GM19468 (cell line): ENCODE results near the gene PER2.
"Not testable (repeated sequence)": the region's sequence is repeated elsewhere in the genome, so short reads cannot be mapped to it uniquely, and the experiment has no call there.

ENCODE experiments used
- ATAC-seq: cut with Tn5 transposase; IDR thresholded peaks from one replicate; pipeline ENCODE4 v1.9.1; 2021; ENCODE audit warnings: mild to moderate bottlenecking, moderate library complexity, moderate number of reproducible peaks; ENCODE audit not compliant: unreplicated experiment; ENCODE audit errors: extremely low read depth

The PER2 gene

DNA sequence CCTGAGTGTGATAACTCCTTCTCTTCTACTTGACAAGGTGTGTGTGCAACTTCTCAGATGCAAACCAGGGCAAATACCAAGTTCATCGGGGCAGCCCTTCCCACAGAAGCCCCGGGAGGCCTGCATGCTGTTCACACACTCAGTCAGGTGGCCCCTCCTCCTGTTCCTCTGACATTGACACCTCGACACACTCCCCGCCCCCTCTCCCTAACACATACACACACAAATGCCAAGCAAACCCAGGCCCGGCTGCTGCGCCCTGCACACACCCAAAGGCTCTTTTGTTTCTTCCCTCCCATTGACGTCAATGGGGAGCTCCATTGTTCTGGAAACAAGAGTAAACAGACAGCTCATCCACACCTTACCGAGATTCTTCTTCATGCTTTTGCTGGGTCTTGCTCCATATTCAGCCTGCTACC is 1.7 kb upstream of the PER2 start:
- ATAC-seq, result no peak

DNA sequence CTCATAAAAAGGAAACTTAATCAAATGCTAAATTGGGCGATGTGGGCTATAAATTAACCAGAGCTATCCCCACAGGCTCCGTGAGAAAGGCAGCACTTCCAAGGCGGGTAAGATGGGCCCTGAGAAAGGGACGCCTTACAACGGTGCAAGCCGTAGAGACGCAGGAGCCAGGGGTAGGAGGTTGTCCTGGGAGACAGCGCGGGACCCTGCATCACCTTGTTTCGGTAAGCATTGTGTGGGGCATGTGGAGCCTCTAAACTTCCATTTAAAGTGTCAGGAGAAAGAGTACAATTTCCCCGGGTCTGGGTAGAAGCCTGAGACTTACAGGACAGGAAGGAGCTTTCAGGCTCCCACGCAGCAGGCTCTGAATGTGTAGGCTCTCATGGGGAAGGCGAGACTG is 1.2 kb upstream of the PER2 start:
- no peak for ATAC-seq

DNA sequence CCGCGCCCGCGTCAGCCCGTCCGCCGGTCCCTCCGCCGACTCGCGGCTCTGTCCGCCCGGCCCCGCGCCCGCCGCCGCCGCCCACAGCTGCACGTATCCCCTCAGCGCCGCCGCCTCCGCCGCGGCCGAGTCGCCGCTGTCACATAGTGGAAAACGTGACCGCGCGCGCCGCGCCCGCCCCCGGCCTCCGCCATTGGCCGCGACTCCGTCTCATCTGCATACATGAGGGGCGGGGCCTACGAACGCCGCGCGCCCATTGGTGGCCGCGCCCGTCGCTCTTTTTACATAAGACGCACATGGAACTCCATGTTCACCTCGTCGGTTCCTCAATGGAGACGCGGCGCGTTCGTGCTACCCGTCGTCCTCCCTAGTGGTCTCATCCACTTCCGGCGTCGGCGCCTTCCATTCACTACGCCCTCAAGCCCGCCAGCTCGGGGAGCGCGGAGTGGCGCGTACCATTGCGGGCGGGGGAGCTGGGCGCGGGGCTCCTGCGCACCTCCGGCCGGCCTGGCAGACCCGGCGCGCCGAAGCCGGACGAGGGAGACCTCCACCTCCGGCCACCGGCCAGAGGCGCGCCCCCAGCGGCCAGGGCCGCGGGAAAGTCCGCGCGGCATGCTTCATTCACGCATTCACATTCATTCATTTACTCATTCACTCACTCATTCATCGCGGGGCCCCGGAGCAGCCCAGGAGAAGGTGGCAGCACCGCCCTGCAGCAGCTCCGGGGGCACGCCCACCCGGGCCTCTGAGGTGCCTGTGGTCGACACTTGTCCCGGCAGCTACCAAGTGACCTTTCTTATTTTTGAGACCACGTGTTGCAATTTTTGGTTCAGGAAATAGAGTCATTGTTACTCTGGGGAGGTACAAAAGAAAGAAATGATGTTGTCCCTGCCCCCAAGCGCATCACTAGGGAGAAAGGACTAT is 502 bp upstream of the PER2 start:
- peak; percentile 83 for ATAC-seq

DNA sequence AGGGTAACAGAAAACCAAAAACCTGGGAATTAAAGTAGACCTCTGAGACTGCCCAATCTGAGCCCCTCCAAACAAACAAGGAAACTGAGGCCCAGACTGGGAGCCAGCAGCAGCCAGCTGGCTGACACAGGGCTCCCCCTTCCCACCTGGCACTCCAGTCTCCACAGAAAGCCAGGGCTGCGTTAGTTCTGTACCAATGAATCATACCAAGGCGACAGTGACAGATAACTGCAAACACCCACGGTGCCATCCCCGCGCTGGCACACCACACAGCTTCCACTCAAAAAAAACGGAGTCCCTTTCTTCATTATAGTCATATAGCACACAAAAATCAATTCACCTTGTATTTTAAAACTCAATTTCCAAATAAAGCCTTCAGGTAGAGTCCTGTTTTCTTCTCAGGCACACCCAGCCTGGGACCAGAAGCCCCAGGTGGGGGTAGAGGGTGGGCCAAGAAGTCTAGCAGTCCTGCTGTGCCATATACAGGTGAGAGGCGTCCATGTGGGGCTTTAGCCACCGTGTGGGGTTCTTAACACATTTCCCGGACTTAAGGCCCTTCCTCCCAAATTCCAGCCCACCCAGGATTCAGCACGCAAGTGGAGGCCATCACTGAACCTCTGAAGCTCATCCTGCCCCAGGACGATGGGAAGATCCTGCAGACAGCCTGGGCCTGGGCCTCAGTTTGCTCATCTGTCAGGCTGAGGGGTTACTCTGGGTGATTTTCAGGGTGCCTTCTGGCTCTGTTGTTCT is 1.2 kb downstream of the PER2 start:
- ATAC-seq, result no peak

DNA sequence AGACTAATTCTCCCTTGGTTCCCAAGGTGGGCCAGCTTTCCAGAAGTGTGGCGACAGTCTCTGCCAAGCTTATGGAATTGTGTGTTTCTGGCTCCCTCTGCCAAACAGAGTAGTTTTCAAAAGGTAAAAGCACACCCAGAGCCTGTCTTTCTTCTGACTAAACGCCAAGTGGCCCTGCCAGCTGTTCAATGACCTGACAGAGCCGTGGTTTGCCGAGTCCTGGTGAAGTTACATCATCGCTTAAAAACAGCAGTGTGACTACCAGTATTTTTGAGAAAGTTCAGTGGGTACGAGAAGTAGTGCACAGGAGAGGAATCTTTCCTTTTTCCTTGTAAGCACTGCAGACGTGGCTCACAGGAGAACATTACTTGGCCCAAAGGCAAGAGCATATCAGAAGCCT is 1.9 kb downstream of the PER2 start:
- no peak for ATAC-seq

DNA sequence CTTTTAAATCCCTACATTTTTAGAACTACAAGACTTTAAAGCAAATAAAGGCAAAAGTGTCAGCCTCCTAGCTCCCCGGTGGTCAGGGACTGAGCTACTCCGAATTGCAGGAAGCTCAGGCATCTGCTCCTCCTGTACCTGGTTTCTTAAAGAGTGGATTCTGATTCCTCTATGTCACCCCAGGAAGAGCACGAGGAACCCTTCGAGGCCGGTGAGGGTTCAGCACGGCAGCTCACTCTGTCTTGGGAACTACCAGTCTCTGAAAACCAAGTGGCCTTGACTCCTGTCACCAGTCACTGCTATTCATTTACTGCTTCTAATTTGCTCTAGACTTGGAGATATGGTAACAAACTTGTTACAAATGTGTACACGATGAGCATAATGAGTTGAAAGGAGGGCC is 2.3 kb downstream of the PER2 start:
- ATAC-seq, result no peak

DNA sequence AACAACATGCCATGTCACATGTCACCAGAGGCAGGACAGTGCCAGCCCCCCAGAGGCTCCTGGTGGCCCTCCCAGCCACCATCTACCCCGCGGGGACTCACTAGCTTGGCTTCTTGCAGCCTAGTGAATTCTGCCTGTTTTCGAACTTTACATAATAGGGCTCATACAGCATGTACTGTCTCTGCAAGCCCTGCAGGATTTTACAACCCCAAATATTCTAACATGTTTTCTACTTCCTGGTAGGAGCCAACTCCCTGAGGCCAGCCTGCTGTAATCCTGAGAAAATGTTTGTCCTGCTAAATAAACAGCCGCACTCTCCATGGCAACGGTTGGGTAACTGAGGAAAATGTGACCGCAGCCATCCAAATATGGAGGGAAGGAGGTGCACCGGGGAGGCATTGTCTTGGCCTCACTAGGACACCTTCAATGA is 2.7 kb downstream of the PER2 start:
- ATAC-seq, result no peak

DNA sequence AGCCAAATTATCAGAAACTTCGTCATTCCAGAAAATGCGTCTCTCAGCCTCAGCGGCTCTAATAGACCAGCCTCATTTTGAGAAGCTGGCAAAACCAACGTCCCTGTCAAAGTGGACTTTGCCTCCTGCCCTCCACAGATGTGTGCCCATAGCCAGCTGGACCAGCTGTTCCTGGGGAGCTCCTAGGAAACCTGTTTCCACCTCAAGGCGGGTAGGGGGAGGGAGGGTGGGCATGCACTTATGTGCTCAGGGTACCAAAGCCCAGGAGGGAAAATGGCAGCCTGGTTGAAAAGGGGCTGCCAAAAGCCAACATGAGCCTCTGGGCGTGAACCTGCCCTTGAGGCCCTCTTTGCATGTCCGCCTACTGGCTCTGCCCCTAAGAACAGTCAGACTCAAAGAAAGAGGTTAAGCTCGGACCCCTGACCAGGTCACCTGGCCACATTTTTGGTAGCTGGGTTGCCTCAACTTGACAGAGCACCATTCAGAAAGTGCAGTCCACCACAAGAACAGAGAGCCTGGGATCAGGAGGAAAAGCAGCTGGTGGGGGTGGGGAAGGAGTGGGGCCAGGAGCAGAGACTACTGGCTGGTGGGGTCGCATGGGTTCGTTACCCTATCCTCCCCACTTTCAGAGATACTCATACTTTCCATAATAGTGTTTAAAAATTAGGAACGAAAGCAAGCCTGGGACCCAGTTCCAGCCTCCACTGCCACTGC is 3.5 kb downstream of the PER2 start:
- no peak for ATAC-seq

DNA sequence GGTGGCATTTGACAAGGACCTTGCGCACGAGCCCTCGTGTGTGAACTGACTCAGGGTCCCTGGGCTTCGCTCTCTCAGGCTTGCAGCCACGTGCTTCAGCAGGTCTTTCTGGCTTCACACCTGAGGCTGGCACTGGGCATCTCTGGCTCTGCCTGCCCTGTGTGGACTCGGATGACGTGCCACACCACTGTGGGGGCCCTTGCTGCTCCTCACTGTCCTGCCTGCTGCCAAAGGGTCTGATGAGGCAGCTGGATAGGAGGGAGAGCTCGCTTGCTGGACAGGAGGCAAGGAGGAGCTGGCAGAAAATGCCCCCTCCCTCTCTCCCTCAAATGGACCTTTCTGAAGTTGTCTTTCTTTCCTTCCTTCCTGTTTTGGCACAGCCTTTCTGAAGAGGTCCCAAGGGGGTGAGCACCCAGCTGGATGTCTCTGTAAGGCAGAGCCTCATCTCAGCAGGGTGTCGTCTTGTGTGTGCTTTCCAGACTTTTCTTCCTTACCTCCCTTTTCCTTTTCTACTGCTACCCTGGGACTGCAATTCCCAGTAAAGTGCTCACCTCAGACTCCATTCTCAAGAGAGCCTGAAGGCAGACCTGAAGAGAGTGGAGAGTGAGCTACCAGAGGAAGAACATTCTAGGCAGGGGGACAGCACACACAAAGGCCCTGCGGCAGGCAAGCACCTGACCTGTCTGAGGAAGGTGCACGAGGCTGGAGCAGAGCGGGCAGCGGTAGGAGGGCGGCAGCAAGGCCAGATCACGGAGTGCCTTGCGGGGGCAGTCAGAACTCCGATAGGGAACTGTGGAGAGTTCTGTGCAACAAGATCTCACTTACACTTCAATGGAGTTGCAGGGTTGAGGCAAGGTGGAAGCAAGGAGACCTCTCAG is 5.3 kb downstream of the PER2 start:
- no peak for ATAC-seq

DNA sequence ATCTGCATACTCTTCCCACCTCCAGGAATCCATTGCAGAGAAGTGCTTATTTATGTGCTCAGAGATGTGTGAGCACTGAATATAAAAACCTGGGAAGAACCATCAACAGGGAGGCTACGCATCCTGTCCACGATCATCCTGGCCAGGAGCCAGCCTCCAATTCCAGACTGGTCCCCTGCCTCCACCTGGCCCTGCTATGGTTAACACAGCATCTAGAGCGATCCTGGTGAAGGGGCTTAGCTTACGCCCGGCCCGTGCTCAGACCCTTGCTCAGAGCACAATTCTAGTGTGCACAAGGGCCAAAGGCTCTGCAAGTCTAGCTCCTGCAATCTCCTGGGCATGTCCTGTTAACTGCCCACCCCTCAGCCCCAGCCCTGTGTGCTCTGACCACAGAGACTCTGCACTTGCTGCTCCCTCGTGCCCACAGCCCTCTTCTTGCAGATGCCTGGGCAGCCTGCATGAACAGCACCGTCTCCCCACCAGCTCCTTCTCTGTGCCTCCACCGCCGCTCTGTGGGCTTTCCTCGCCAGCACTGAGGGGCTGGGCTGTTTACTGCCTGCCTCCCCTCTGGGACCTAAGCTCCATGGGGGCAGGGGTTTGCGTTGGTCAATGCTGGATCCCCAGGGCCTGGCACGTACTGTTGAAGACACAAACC is 6.5 kb downstream of the PER2 start:
- no peak for ATAC-seq

DNA sequence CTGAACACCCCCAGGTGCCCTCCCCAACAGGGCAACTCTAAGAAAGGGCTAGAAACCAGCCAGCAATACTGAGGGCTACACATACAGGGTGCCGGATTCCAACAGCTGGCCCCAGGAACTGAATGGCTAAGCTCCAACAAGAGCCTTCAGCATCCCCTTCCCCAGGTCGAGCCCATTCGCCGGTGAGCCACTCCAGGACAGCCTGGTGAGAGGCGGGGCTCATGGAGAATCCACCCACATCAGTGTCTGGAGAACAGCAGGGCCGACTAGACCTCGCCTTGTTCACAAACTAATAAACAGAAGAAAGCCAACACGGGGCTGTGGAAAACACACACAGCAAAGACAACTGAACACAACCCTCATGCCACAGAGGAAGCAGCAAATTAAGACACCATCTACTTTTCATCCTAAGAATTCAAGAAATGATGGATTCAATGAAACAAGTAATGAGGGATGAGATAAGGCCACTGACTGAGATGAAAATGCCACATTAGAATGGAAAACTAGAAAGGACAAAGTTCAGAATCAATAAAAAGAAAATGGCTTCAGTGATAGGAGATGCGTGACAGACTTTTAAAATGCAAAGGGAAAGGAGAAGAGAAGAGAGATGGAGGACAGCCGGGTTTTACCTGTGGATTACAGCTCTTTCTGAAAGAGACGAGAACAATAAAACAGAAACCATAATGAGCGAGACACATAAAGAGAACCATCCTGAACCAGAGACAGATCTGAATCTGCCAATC is 8.2 kb downstream of the PER2 start:
- ATAC-seq, result no peak

DNA sequence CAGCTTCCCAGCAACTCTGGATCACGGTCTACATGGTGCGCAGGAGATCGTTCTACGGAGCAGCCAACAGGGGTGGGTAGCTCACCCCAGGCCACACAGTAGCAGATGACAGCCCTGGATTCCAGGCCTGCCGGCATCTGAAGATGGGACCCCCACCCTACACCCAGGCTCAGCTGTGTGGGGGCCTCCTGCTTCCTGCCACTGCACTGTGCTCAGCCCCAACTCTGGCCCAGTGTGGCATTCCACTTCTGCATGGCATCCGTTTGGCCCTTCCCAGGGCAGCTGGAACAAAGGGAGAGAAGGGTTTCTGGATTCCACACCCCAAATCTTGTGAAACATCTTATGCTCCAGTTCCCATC is 9.1 kb downstream of the PER2 start:
- no peak for ATAC-seq

DNA sequence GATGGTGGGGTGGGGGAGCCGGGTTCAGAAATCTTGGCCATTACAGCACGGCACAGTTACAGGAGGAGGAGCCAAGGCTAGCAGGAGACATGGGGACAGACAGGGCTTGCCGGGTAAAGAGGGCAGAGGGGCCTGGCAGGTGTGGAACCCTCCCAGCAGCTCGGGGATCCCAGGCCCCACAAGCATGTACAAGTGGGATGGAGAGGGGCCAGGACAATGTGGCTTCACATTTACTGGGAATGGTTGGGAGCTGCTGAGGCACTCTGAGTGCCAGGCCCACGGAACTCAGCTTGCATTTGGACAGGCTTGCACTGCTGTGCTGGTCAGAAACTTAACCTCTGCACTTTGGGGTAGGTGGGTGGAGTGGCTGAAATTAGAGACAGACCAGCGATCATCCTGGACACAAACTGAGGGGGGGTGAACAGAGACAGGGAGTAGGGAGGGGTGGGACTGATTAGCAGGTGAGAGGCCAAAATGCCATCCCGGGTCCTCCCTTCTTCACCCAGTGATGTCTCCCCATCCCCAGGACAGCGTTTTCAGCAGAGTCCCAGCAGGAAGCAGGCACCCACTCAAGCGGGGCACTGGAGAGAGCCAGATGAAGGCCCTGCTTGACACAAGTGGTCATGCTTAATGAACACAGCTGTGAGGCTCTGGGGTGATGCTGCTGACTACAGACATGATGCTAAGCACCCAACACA is 9.6 kb downstream of the PER2 start:
- ATAC-seq, result no peak

DNA sequence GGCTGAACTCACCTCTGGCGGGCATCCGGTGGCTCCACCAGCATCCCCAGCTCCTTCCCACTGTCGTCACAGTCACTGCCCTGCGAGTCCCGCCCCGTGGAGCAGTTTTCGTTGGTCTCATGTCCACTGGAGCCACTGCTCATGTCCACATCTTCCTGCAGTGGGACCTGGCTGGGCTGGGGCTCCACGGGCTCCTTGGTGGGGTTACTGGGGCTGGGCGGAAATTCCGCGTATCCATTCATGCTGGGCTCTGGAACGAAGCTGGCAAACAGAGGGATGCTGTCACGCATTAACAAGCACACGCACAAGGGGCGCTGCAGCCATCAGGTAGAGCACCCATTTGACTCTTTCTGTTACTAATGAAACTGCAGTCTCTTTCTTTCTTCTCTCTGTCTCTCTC is 10.7 kb downstream of the PER2 start:
- ATAC-seq, result no peak

DNA sequence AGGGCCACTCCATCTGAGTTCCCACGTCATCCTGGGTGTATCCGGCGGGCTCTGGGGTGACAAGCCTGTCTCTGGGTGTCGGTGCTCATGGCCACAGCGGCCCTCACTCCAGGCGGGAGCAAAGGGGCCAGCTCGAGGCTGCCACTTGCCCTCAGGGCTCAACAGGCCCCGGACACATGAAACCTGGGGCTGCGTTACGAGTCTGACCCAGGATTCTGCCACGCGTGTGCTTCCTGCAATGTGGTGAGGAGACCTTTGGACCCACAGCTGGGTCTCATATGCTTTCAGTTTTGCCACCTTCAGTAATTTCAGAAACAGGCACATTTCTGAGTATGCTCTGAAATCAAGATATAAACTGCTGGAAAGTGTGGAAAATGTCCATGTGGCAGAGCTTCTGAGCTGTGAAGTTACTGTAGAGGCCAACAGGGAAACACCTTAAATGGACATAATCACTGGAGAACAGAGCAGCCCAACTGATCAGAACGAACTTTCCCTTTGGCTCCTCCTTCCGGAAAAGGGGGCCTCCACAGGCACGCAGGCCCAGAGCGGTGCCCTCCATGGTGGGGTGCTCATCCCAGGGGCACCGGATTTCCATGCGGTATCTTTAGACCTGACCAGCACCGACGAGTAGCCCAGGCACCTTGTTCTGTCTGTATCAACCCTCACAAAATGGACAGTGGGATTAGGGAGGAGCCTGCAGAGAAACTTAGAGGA is 14.1 kb downstream of the PER2 start:
- no peak for ATAC-seq

DNA sequence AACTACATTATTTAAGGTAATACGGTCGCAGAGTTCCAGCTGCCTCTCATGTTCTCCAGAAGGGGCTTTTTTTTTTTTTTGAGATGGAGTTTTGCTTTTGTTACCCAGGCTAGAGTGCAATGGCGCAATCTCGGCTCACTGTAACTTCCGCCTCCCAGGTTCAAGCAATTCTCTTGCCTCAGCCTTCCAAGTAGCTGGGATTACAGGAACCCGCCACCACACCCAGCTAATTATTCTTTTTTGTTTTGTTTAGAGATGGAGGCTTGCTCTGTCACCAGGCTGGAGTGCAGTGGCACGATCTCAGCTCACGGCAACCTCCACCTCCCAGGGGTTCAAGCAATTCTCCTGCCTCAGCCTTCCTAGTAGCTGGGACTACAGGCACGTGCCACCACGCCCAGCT is 15.0 kb downstream of the PER2 start:
- not testable (repeated sequence) for ATAC-seq

DNA sequence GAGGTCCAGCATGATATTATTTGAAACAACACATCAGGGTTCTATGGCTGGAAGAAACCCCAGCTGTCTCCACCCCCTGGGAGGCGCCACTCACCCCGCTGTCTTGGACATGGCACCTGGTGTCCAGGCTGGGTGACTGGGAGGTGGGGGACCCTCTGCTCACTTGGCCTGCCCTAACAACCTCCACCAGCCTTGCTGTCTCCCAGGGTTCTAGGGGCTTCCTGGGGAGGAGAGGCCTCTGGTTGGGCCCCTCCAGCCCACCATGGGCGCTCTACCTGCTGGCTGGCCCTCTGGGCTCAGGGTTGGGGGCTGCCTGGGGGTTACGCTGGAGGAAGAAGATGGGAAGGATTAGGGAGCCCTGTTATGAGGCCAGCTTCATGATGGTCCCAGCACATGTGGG is 16.3 kb downstream of the PER2 start:
- ATAC-seq, result no peak

DNA sequence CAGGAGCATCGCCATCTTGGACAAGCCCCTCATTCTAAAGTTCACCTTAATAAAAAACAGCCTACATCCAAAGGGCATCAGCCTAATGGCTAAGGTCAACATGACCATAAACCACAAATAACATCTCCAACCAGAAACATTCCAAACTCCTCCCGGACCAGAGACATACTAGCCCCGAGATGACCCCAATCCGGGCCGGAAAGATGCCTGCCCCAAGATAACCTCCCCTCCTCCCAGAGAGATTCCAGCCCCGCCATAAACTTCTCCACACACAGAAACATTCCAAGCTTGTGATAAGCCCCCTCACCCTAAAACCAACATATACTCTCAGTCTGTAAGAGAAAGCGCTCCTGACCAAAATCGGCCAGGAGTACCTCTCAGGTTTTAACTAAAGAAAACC is 16.7 kb downstream of the PER2 start:
- not testable (repeated sequence) for ATAC-seq
